GM19467 (cell line): Measurements from ENCODE around the gene PLA2G2C.

Experiments
- ATAC-seq: cut with Tn5 transposase; IDR thresholded peaks from one replicate; pipeline ENCODE4 v1.9.1; 2021; ENCODE audit warnings: mild to moderate bottlenecking, moderate library complexity; ENCODE audit not compliant: unreplicated experiment

The PLA2G2C gene

GRCh38 chr1:20158358-20159070, 27.8 kb downstream of the PLA2G2C start:
- no peak for ATAC-seq

GRCh38 chr1:20154301-20154831, 32.0 kb downstream of the PLA2G2C start:
- ATAC-seq = no peak

GRCh38 chr1:20153000-20153418, 33.3 kb downstream of the PLA2G2C start:
- no peak for ATAC-seq

- ATAC-seq = no peak
Measured at GRCh38 chr1:20152599-20152930, 33.8 kb downstream of the PLA2G2C start.

GRCh38 chr1:20151906-20152598, 34.3 kb downstream of the PLA2G2C start:
- ATAC-seq = peak; percentile 70

- ATAC-seq = no peak
Measured at GRCh38 chr1:20150969-20151368, 35.3 kb downstream of the PLA2G2C start.

GRCh38 chr1:20150326-20150705, 36.0 kb downstream of the PLA2G2C start:
- ATAC-seq = no peak

GRCh38 chr1:20149601-20150325, 36.6 kb downstream of the PLA2G2C start:
- ATAC-seq = no peak

GRCh38 chr1:20148571-20149500, 37.5 kb downstream of the PLA2G2C start:
- ATAC-seq = no peak

GRCh38 chr1:20147846-20148570, 38.3 kb downstream of the PLA2G2C start:
- no peak for ATAC-seq

- ATAC-seq = no peak
Measured at GRCh38 chr1:20143734-20144565, 42.4 kb downstream of the PLA2G2C start.

GRCh38 chr1:20143318-20143717, 43.0 kb downstream of the PLA2G2C start:
- no peak for ATAC-seq

GRCh38 chr1:20142001-20142710, 44.2 kb downstream of the PLA2G2C start:
- ATAC-seq = no peak

GRCh38 chr1:20141466-20141865, 44.9 kb downstream of the PLA2G2C start:
- no peak for ATAC-seq

GRCh38 chr1:20141001-20141400, 45.3 kb downstream of the PLA2G2C start:
- ATAC-seq = no peak

- no peak for ATAC-seq
Measured at GRCh38 chr1:20139776-20140612, 46.3 kb downstream of the PLA2G2C start.

GRCh38 chr1:20138961-20139550, 47.3 kb downstream of the PLA2G2C start, which contains the start of gene PLA2G2F:
TSS of gene PLA2G2F (plus strand) at chr1:20139323. CDS start at chr1:20139428, 105 bp downstream.
- no peak for ATAC-seq
